ENCODE measurements around the gene EIF3I.

DNA sequence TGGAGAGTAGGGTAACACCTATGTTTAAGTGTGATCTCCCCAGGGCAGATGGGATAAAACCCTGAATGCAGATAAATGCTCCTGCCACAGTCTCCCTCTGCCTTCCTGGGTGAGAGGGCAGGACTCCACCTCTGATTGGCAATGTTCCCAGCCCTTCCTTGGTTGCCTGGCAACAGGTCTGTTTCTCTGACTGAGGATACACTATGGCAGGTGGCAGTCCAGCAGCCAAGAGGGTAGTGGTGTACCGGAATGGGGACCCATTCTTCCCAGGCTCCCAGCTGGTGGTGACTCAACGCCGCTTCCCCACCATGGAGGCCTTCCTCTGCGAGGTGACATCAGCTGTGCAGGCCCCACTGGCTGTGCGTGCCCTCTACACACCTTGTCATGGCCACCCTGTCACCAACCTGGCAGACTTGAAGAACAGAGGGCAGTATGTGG, 13.3 kb upstream of the EIF3I start, which contains the start of gene DCDC2B:
- no peak for TF ChIP-seq POLR2A (IDR thresholded peaks at IDR 0.05)
- TF ChIP-seq, protein P1, sequence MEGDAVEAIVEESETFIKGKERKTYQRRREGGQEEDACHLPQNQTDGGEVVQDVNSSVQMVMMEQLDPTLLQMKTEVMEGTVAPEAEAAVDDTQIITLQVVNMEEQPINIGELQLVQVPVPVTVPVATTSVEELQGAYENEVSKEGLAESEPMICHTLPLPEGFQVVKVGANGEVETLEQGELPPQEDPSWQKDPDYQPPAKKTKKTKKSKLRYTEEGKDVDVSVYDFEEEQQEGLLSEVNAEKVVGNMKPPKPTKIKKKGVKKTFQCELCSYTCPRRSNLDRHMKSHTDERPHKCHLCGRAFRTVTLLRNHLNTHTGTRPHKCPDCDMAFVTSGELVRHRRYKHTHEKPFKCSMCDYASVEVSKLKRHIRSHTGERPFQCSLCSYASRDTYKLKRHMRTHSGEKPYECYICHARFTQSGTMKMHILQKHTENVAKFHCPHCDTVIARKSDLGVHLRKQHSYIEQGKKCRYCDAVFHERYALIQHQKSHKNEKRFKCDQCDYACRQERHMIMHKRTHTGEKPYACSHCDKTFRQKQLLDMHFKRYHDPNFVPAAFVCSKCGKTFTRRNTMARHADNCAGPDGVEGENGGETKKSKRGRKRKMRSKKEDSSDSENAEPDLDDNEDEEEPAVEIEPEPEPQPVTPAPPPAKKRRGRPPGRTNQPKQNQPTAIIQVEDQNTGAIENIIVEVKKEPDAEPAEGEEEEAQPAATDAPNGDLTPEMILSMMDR (IDR thresholded peaks at IDR 0.05): no peak
- no peak for TF ChIP-seq EP300 (IDR thresholded peaks at IDR 0.05)
- no peak for TF ChIP-seq POLR2AphosphoS5 (IDR thresholded peaks at IDR 0.05)
